GM10266 (cell line): ENCODE results near the gene WDR49.

ENCODE experiments used
- DNase-seq: peaks from one replicate; pipeline ENCODE4 v3.0.0; 2012; ENCODE audit errors: extremely low spot score
- CTCF ChIP-seq: IDR thresholded peaks from 2 replicates; pipeline ENCODE4 v1.5.1; 2012; ENCODE audit warnings: mild to moderate bottlenecking, low read depth; ENCODE audit not compliant: control insufficient read depth, insufficient read depth; ENCODE audit errors: missing control alignments

Gene WDR49

DNA sequence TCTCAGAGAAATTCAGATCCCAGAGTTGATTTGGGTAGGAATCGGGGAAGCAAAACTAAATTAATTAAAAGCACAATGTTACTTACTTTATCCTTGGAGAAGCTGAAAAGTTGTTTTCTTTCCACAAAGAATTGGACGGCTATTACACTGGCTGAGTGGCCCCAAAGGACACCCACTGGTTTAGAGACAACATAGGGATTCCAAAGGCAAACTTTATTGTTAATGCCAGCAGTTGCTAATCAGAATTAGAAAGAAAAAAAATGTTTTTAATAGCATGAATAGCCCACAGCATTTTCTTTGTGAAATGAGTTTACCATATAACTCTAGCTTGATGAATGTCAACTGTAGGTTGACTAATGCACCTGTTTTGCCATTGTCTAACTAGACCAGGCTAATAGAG is 51.7 kb downstream of the WDR49 start:
- no peak for DNase-seq
- no peak for TF ChIP-seq CTCF

DNA sequence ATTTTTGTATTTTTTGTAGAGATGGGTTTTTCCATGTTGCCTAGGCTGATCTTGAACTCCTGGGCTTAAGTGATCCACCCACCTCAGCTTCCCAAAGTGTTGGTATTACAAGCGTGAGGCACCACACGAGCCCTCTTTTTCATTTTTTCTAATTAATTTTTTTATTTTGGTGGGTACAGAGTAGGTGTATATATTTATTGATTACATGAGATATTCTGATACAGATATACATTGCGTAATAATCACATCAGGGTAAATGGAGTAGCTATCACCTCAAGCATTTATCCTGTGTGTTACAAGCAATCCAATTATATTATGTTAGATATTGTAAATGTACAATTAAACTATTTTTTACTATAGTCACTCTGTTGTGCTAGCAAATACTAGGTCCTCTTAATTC is 66.1 kb downstream of the WDR49 start:
- DNase-seq = no peak
- TF ChIP-seq CTCF = no peak

GRCh38 chr3:167575000-167575600 is 78.6 kb downstream of the WDR49 start:
- TF ChIP-seq CTCF = no peak

GRCh38 chr3:167572991-167573390 is 80.8 kb downstream of the WDR49 start:
- no peak for DNase-seq
- TF ChIP-seq CTCF = no peak

More at GRCh38 chr3:167575000-167575600, 78.6 kb downstream of the WDR49 start:
- DNase-seq = no peak

DNA sequence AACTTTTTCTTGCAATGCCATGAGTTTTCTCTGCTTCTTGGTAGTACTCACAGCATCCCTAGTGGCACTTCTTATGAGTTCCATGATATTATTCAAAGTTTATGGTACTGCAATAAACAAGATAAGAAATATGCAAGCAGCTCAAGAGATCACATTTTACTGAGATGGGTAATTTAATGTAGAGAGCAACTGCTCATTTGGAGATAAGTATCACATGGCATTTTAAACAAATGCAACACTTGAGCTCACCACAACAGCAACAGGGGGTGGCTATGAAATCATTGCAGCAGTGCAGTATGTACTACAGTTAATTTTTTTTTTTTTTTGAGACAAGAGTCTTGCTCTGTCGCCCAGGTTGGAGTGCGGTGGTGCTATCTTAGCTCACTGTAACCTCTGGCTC is 85.1 kb downstream of the WDR49 start:
- TF ChIP-seq CTCF = no peak
- no peak for DNase-seq

- TF ChIP-seq CTCF = no peak
- no peak for DNase-seq
Observed at GRCh38 chr3:167565489-167565888, 88.3 kb downstream of the WDR49 start.

DNA sequence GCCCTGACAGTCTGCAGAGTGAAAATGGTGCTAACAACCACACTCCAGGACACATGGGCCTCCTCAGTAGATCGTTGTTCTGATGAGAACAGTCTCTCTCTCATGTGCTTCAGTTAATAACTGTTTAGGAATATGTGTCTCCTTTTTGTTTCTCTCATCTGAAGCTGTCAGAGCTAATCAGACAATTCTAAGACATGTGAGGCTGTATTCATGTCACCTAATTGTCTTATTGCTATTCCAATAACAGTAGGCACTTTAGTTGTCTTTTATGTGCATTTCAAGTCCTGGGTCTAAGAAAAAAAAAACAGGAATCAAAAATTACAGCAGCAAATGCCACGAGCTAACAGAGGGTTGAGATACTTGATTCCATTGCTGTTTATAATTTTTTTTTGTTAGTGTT is 89.1 kb downstream of the WDR49 start:
- DNase-seq = no peak
- no peak for TF ChIP-seq CTCF
